Ishikawa (cell line): ENCODE measurements around the gene COMMD3.

Experiments
- CEBPB ChIP-seq: IDR thresholded peaks from 2 replicates; pipeline ENCODE4 v1.6.1; 2012
- CREB1 ChIP-seq: IDR thresholded peaks from 2 replicates; pipeline ENCODE4 v1.6.1; 2012; ENCODE audit warnings: low read depth
- EGR1 ChIP-seq: IDR thresholded peaks from 2 replicates; pipeline ENCODE4 v1.6.1; 2012
- EP300 ChIP-seq: IDR thresholded peaks from 2 replicates; pipeline ENCODE4 v1.6.1; 2012; ENCODE audit warnings: borderline replicate concordance
- FOXM1 ChIP-seq: IDR thresholded peaks from 2 replicates; pipeline ENCODE4 v1.6.1; 2012; ENCODE audit warnings: low read depth, borderline replicate concordance
- MAX ChIP-seq: IDR thresholded peaks from 2 replicates; pipeline ENCODE4 v1.6.1; 2012
- NFIC ChIP-seq: IDR thresholded peaks from 2 replicates; pipeline ENCODE4 v1.6.1; 2012
- RAD21 ChIP-seq: IDR thresholded peaks from 2 replicates; pipeline ENCODE4 v1.6.1; 2012; ENCODE audit warnings: low read depth
- REST ChIP-seq: IDR thresholded peaks from 2 replicates; pipeline ENCODE4 v1.6.1; 2012; ENCODE audit warnings: low read depth, mild to moderate bottlenecking
- TAF1 ChIP-seq: IDR thresholded peaks from 2 replicates; pipeline ENCODE4 v1.6.1; 2012; ENCODE audit warnings: low read depth, mild to moderate bottlenecking
- TCF12 ChIP-seq: IDR thresholded peaks from 2 replicates; pipeline ENCODE4 v1.6.1; 2012; ENCODE audit warnings: low read depth
- TEAD4 ChIP-seq: IDR thresholded peaks from 2 replicates; pipeline ENCODE4 v1.6.1; 2012
- USF1 ChIP-seq: IDR thresholded peaks from 2 replicates; pipeline ENCODE4 v1.6.1; 2012
- YY1 ChIP-seq: IDR thresholded peaks from 2 replicates; pipeline ENCODE4 v1.6.1; 2012; ENCODE audit warnings: low read depth
- ZBTB7A ChIP-seq: IDR thresholded peaks from 2 replicates; pipeline ENCODE4 v1.6.1; 2012; ENCODE audit warnings: low read depth

COMMD3 gene

GRCh38 chr10:22314852-22315251 is 1.3 kb upstream of the COMMD3 start:
- TF ChIP-seq EGR1 (no peak), NFIC (no peak), TAF1 (no peak), YY1 (no peak), CEBPB (no peak), ZBTB7A (no peak)

GRCh38 chr10:22315455-22316285 is 518 bp upstream of the COMMD3 start:
- TF ChIP-seq TEAD4 (no peak), NFIC (no peak), CREB1 (no peak), ZBTB7A (no peak), USF1 (no peak), FOXM1 (no peak), EP300 (no peak), CEBPB (no peak), YY1 (no peak), TCF12 (no peak), TAF1 (no peak)

GRCh38 chr10:22317076-22317370 is 835 bp downstream of the COMMD3 start:
- TF ChIP-seq TAF1 (no peak), CEBPB (no peak), CREB1 (no peak), RAD21 (no peak), ZBTB7A (no peak), NFIC (no peak), TEAD4 (no peak), MAX (no peak), EGR1 (no peak), REST (no peak), TCF12 (no peak), USF1 (no peak), YY1 (no peak)

- no peak for TF ChIP-seq NFIC
- TF ChIP-seq MAX, result no peak
- no peak for TF ChIP-seq TAF1
- no peak for TF ChIP-seq CREB1
- TF ChIP-seq EGR1, result no peak
- TF ChIP-seq TCF12, result no peak
- TF ChIP-seq ZBTB7A, result no peak
- TF ChIP-seq YY1, result no peak
- no peak for TF ChIP-seq RAD21
- TF ChIP-seq REST, result no peak
- no peak for TF ChIP-seq EP300
- TF ChIP-seq FOXM1, result no peak
- no peak for TF ChIP-seq USF1
- no peak for TF ChIP-seq CEBPB
- TF ChIP-seq TEAD4, result no peak
These were observed 1.8 kb downstream of the COMMD3 start for GRCh38 chr10:22317771-22318565.

GRCh38 chr10:22318772-22319171 is 2.6 kb downstream of the COMMD3 start:
- TF ChIP-seq TCF12, result no peak
- TF ChIP-seq FOXM1, result no peak
- TF ChIP-seq REST, result no peak
- TF ChIP-seq EP300, result no peak
- no peak for TF ChIP-seq TAF1
- no peak for TF ChIP-seq CREB1
- no peak for TF ChIP-seq YY1
